SH-SY5Y (cell line): Measurements from ENCODE around the gene MAP7D3.
A peak's percentile ranks its signal among the peaks of the same experiment; 100 is the strongest.

Experiments
- GATA2 ChIP-seq: IDR thresholded peaks from 2 replicates; pipeline ENCODE4 v1.6.1; 2011; ENCODE audit warnings: mild to moderate bottlenecking, low read depth, low read length
- GATA3 ChIP-seq: IDR thresholded peaks from 2 replicates; pipeline ENCODE4 v1.6.1; 2011; ENCODE audit warnings: low read depth, mild to moderate bottlenecking, low read length, moderate library complexity

Gene MAP7D3

DNA sequence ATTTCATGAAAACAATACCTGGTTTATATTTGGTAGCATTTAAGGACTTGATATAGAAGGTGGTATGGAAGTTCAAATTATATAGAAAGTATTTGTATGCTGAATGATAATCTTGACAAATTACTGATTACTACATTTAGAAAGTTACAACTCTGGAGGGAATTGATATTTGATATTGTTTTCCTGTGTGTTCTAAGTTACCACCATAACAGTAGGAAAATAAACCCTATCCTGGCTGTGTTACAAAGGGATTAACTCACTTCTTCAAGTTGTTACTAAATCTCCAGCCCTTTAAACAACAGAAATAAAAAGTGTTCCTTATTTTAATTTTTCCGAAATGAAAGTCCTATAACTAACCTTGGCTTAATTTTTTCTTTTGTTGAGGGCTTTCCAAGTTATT, 67.3 kb downstream of the MAP7D3 start:
- TF ChIP-seq GATA2 (no peak), GATA3 (no peak)

- TF ChIP-seq GATA3, result no peak
- no peak for TF ChIP-seq GATA2
These were observed 68.0 kb downstream of the MAP7D3 start for GRCh38 chrX:136183172-136183571.

DNA sequence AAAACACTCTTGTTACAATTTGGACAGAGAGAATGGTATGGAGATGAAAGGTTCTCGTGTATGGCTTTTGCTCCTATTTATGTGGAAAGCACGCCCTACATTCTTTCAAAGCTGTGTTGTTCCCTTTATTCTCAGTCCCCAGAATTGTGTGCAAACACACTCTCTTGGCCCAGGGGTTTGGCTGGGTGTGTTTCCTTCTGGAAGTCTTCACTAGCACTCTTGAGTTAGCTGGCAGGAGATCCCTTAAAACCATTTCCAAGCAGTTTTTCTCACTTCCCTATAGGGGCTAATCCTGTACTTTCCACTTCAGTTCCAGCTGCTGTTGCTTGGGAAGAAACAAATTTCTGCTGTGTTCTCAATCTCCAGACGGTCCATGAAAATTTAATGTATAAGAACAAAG, 68.8 kb downstream of the MAP7D3 start:
- no peak for TF ChIP-seq GATA2

DNA sequence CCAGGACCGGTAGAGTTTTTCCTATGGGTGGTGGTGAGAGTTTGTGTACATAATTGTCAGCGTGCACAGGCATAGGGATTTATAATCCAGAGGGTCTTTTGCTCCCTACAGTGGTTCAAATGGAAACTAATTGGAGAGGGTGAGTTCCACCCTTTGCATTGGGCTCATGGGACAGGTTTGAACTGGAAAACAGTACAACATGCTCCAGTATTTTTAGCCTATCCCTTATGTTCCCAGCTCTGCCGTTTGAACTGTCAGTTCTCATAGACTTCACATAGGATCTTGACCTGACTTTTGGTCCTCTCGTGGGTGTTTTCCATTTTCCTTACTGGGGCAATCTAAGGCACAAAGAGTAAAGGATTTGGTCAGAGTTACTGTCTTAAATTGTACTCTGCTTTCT, 72.1 kb downstream of the MAP7D3 start:
- TF ChIP-seq GATA2 (no peak), GATA3 (no peak)

DNA sequence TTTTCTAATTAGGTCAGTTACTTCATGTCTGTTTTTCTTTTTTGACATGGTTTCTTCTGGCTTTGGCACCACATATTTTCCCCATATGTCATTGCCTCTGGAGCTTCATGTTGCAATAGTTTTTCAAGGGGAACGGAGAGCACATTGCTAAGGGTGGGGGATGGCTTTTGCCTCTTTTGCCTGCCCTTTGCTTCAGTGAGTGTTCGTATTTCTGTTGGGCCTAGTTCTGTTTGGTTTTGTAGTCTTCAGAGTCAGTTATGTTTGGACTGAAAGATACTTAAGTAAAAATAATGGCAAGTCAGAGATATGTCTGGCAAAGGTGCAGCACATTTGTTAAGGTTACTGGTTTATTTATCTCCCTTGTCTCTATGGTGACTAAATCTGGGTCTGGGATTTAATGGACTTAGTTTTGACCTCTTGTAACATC, 74.8 kb downstream of the MAP7D3 start:
- TF ChIP-seq GATA3, result no peak
- no peak for TF ChIP-seq GATA2

DNA sequence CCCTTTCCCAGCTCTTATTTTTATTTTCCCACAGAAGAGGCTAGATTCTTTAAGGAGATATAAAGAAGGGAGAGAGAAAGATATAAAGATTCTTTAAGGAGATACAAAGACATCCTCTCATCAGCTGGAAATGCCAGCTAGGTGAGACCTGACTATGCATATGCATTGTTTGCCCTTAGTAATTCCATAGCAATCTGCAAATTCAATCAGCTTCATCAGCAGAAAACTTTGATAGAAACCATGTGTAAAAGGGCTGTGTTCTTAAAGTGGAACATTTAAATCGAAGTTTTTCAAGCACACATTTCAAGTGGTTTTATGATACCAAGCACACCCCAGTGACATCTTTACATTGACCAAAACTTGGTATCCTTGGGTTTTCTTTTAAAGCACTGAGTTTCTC, 79.8 kb downstream of the MAP7D3 start:
- TF ChIP-seq GATA2, result no peak
- no peak for TF ChIP-seq GATA3

DNA sequence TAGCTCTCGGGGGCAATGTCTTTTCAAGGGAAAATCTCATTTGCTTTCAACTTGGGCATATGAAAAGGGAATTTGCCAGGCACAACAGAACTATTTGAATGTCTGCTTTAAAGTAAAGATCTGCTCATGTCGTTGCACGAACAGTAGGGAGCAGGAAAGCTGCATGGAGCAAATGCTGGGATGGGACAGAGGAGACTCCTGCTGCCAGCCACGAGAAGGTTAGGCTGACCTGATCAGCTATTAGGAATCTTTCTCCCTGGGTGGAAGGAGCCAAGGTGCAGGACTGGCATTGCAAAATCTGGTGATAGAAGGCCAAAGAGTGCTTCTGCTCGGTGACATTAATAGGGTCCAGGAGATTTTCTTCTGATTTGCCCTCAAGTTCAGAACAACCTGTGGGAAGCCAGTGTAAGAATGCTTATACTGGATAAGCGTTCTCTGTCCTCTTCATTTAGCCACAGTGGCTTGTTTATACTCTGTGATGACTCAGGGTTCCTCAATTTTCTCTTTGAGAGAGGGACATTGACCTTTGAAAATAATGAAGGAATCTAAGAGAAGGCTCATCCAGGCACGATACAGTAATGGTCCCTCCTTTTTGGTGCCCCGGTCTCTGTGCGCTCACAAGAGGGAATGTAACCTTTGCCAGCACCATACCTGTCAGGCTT, 80.9 kb downstream of the MAP7D3 start:
- no peak for TF ChIP-seq GATA2
- no peak for TF ChIP-seq GATA3

DNA sequence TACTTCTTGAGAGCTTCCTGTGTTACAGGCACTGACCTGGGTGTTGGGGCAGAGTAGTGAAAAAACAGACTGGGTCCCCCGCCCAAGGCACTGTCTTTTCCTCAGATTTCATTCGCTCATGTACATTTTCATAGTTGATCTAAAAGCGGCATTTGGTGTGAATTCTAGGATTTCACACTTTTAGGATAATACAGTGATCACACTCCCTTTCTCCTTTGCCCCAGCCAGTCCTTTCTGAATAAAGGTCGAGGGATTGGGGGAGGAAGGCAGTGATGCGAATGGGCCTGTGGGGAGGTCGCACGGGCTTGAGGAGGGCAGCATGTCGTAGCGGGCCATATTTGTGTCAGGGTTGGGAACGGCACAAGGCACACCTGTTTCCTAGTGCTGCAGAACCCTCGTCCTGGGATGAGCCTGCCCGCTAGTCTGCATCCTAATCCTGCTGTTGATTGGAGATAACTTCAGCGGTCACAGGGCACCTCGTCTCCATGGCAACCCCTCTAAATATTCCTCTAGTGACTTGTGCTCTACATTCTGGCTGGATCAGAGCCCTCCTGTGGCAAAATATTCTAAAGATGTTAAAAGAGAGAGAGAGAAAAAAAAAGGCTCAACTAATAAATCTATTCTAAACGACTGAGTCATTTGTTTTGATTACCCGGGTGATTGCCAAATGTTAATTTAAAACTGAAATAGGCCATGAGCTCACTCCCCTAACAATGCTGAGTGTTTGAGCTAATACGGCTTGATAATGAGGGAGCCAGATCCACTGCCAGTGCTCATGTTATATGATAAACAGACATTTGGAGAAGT, 82.1 kb downstream of the MAP7D3 start:
- peak; percentile 78 for TF ChIP-seq GATA2
- TF ChIP-seq GATA3, result peak; percentile 18; the same call in 1 of the 2 replicates

- TF ChIP-seq GATA3, result no peak
- TF ChIP-seq GATA2, result no peak
These were observed 84.9 kb downstream of the MAP7D3 start for GRCh38 chrX:136166221-136166855.

DNA sequence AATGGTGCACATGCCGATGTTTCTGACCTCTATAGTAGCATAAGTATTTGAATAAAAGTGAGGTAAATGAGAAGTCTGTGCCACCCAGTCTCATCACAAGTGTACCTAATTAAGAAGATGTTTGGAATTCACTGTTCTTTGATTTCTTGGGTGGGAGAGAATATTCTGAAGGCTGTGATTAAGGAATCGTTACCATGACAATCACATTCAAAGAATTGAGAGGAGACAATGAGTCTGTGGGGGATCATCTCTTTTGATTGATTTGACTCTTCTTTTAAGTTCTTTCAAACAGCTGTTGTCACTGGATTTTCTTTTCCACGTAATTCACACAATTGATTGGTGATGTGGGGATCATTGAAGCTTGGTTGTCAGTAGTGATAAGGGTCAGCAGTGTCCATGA, 85.8 kb downstream of the MAP7D3 start:
- TF ChIP-seq GATA2 (no peak), GATA3 (no peak)

DNA sequence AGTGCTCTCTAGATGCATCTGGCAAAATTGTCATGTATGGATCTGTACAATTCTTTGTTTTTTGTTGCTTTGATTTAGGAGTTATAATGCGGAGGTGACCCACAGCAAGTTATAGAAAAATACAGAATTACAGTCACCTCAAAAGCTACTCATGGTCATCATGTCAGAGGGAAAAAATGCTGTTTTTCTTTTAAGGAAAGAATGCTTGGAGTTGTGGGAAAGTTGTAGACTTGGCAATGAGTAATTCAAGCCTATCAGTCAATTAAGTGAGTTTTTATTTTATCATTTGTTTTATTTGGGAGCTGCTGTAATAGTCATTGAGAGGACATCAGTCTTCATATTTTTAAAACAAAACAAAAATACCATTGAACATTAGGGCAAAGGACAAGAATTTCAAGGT, 87.5 kb downstream of the MAP7D3 start:
- TF ChIP-seq GATA3 (no peak), GATA2 (no peak)
